Cerebellar cortex (tissue), 1 donor: Measurements from ENCODE around the gene CTIF.
"Not testable (repeated sequence)": the region's sequence is repeated elsewhere in the genome, so short reads cannot be mapped to it uniquely, and the experiment has no call there.

ENCODE experiments used
- DNase-seq: peaks from one replicate; pipeline ENCODE4 v3.0.0-alpha.2; 2015; ENCODE audit warnings: low spot score

The CTIF gene

DNA sequence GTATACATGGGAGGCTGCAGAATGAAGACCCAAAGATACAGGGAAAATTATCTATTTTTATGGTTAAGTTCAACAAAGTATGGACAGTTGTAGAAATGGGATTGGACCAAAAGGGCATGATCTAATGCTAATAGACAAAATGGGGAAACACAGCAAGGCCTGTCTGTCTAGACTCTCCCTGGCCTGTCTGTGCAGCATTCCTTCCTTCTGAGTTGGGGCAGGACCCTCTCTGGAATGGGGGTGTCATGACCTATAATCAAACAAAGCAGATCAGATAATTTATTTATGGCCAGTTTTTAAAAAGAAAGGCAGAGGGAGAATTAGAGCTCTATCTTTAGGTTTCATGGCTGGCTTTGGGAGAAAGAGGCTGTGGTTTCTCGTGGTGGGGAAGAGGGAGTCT lies 104.4 kb downstream of the CTIF start:
- no peak for DNase-seq

DNA sequence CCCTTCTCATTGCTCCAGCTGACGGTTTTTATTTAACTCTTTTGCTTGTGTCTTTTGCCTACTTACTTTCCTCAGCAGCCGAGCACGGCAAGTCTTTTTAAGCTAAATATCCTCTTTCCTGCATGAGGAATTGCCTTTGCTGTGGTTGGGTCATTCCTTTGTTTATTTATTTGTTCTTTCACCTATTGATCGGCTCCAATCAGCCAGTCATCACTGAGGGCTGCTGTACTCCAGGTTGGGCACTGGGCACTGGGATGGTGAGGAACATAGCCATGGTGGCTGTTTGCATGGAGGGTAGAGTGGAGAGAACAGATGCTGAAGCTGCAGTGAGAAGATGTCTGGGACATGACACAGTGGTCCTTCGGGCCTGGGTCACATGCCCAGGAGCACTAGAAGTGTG lies 105.2 kb downstream of the CTIF start:
- no peak for DNase-seq

DNA sequence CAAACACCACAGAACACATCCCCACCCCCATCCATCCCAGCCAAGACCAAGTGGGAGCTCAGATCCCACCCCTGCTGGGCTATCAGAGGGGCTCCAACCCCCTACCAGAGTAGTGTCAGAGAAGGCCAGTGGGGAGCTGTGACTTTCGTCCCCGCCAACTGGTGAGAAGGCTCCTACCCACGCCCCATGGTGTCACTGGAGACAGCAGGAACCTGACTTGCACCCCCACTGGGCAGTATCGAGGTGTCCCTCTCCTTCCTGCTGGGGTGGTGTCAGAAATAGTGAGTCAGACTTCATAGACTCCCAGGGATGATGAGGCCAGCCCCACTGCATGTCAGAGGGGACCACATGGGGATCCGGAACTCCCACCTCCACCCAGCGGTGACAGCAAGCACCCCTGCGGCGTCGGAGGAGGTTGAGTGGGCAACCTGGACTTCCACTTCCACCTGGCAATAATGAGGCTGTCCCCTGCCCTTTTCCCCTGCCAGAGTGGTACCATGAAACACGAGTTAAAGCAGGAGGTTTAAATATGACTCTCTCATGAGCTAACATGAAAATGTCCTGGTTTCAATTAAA lies 106.7 kb downstream of the CTIF start:
- no peak for DNase-seq

DNA sequence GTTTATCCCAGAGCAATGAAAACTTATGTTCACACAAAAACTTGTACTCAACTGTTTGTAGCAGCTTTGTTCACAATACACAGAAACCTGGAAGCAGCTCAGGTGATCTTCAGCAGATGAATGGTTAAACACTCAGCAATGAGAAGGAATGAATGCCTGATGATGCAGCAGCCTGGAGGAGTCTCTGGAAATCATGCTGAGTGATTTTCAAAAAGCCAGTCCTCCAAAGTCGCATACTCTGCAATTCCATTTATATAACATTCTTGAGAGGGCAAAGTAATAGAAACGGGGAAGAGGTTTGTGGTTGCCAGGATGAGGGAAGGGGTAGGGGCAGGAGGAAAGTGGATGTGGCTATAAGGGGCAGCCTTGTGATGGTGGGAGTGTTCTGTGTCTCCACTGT lies 108.1 kb downstream of the CTIF start:
- DNase-seq: no peak

GRCh38 chr18:48649231-48649630 lies 110.4 kb downstream of the CTIF start:
- no peak for DNase-seq

DNA sequence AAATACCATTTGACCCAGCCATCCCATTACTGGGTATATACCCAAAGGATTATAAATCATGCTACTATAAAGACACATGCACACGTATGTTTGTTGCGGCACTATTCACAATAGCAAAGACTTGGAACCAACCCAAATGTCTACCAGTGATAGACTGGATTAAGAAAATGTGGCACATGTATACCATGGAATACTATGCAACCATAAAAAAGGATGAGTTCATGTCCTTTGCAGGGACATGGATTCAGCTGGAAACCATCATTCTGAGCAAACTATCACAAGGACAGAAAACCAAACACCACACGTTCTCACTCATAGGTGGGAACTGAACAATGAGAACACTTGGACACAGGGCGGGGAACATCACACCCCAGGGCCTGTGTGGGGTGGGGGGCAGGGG lies 115.8 kb downstream of the CTIF start:
- not testable (repeated sequence) for DNase-seq

- DNase-seq: no peak
Observed at GRCh38 chr18:48655508-48655907, 116.7 kb downstream of the CTIF start.

DNA sequence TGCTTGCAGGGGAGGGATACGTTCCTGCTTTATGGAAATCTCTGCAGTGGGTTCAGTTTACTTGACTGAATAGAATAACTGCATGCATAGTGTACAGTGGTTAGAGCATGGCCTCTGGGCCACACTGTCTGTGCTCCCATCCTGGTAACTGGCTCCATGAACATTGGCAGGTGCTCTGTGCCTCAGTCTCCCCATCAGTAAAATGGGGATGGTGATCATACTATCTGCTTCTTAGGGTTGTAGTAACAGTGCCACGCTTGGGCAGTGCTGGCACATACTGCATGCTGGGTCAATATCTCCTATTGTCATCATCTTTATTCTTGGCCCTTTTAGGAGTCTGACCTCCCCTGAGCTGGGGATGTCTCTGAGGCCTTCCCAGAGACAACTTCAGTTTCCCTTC lies 117.3 kb downstream of the CTIF start:
- DNase-seq: no peak

GRCh38 chr18:48656582-48656981 lies 117.8 kb downstream of the CTIF start:
- no peak for DNase-seq

GRCh38 chr18:48657447-48658120 lies 118.8 kb downstream of the CTIF start:
- no peak for DNase-seq

GRCh38 chr18:48658721-48659120 lies 119.9 kb downstream of the CTIF start:
- DNase-seq: no peak

DNA sequence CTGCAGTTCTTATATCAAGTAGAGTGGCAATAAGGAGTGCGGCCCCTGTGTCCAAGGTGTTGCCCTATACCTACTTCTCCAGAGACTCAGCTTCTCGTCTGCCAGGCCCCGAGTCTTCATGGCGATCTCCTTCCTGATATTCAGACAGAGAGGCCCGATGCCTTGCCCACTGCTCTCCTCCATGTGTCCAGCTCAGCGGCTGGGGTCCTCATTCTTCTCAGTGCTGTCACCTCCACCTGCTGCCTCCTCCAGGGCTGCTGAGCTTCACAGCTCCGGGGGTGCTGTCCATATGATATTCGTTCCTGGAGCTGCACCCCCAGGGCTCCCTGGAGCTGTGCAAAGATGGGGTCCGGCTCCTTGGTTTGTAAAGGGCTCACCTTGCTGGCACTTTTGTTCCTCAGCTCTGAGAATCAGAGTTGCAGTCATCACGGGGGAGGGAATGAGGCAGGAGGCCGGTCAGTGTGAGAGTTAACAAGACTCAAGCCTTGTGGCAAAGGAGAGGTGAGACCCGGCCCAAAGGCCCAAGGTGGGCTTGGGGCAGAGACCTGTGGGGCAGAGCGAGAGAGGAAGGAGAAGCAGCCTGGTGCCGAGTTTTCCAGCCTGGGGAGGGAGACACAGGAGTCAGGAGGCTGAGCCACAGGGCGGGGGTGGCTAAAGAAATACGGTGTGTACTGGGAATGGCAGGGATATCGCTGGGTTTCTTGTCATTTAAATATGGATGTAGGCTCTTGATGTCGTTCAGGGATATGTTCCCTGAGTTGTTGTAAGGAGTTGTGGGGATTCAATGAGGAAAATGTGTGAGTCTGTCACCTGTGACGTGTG lies 120.6 kb downstream of the CTIF start:
- no peak for DNase-seq

DNA sequence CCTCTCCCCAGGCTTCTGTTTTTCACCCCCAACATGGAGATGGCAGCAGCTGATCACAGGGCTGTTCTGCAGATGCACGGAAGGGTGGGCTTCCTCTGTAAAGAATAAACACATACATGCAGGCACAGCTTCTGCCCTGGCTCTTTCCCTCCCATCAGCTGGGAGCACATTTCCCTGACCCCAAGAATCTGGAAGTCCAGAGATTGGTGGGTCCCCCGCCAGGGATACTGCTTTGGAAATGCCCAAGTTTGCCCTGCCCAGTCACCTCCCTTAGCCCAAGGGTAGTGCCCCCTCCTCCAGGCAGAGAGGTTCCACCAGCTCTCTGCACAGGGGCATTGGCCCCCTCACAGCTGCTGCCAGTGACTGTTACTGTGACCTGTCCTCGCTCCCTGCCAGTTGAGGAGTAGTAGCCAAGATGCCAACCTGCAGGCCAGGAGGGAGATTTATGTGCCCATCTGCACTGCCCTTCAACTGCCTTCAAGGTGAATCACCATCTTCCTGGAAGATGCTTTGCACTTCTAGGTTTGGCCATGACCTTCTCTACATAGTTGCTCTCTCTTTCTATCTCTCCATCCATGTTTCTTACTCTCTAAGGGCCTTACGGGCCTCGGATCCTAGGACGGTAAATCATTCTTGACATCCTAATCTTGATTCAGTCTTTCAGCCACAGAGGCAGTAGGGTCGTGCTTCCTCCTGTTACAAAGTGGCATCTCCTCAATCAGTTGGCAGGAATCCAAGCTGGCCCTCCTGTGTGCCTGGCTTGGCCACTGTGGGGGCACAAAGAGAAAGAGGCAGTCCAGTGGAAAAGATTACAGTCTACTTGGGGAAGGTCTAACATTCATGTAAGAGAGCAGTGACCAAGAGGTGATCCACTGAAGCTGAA lies 121.8 kb downstream of the CTIF start:
- no peak for DNase-seq

GRCh38 chr18:48661421-48661820 lies 122.6 kb downstream of the CTIF start:
- DNase-seq: no peak

GRCh38 chr18:48662011-48662661 lies 123.3 kb downstream of the CTIF start:
- no peak for DNase-seq

GRCh38 chr18:48663096-48663930 lies 124.5 kb downstream of the CTIF start:
- DNase-seq: no peak

DNA sequence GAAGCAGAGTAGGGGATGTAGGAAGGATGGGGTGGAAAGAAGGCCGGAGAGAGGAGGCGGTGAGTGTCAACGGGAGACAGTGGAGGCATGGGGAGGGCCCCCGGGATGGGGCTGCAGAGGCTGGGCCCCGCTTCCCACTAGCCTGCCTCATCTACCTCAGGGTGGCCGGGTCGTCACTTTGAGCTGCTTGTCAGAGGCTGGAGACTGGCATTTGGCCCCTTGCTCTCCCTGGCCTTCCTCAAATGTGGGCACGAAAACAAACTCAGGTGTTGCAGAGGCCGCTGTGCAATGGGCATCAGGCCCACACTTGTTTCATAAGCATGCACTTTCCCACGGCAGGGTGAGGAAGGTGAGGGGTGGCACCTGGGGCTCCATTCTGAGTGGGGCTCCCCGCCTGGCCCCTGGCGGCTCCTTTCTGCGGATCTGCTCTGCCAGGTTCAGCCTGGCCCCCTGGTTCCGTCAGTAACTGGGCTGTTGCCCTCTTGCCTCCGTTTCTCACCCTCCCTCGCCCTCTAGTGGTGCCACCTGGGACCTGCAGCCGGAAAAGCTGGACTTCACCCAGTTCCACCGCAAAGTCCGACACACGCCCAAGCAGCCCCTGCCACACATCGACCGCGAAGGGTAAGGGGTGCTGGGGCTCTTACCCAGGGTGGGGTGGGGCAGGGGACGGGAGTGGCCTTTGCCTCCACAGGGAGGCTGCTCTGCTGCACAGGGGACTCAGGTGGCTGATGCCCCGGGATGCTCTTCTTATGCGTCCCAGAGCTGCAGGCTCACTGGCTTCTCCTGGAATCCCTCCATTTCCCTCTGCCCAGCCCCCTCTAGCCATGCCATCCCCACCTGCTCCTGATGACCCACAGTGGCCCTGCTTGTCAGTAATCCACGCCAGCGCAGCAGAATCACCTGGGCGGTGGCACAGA lies 125.4 kb downstream of the CTIF start:
- peak; percentile 73 for DNase-seq

GRCh38 chr18:48665654-48666053 lies 126.8 kb downstream of the CTIF start:
- DNase-seq: no peak

DNA sequence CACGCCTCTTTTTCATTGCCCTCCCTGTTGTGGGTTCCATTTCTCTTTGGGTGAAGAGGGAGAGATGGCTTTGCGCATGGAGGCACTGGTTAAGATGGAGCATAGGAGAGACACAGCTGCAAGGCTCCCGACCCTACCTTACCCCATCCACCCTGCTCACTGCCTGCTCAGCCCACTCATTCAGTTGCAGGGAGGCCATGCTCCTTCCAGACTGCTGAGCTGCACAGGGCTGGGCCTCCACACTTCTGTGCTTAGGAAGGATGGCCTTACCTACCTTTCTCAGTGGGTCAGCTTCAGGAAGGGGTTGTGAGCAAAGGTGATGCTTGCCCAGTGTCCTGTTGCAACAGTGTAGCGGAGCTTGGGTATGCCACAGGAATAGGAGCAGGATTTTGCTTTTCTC lies 127.8 kb downstream of the CTIF start:
- no peak for DNase-seq
